GM21381 (cell line): ENCODE results near the gene CD79B.
A peak's percentile ranks its signal among the peaks of the same experiment; 100 is the strongest.
"Not testable (repeated sequence)": the region's sequence is repeated elsewhere in the genome, so short reads cannot be mapped to it uniquely, and the experiment has no call there.

Experiments
- ATAC-seq: cut with Tn5 transposase; IDR thresholded peaks from one replicate; pipeline ENCODE4 v1.9.1; 2021; ENCODE audit warnings: mild to moderate bottlenecking, moderate library complexity; ENCODE audit not compliant: unreplicated experiment

CD79B gene

DNA sequence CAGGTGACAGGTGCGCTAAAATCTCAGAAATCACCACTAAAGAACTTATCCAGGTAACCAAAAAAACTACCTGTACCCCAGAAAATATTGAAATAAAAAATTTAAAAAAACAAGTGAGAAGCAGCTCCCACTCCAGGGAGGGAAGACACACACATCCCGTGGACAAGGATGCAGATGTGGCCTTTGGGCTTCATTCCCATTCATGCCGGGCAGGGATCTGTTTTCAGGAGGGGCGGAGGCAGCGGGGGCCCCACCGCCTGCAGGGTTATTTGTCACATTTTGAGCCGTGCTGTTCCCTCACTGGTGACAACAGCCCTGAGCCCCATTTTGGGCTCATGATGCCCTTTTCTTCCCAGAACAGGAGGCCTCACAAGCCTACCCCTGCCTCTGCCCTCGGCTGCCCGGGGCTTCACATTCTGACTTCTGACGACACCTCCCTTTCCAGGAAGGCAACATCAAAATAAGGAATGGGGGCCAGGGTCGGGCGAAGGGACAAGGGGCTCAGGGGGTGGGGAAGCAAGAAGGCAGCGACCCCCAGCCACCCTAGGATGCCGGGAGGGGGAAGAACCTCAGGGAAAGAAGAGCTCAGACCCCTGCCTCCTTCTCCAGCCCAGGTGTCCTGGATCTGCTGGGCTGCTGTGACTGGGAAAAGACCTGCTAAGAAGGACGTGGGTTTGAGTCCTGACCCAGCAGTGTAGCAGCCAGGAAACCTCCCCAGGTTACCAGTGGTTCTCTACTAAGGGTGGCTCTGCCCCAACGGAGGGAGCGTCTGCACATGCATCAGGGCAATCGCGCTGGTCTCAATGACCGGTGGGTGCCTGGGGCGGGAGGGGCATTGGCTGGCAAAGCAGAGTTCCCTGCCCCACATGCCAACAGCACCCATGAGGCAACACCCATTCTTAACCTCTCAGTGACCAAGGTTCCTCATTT, 2.3 kb upstream of the CD79B start:
- no peak for ATAC-seq

DNA sequence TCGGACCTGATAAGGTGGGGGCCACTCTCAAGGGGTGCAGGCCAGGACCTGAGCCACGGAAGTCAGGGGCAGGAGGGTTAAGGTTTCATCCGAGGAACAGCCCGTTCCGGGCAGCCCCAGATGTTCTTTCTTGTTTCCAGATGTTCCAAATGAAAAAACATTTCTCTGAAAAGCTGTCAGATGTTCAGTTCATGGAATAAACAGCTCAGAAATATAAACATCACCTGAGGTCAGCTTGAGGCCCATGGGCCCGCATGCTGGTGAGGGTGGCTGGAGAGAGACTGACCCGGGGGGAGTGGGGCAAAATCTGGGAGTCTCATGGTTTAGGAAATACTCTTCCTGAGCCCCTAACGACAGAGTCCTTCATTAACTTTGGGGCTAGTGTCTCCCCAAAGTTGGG, 1.5 kb upstream of the CD79B start:
- no peak for ATAC-seq

- no peak for ATAC-seq
These were observed 590 bp upstream of the CD79B start for GRCh38 chr17:63932721-63933120.

GRCh38 chr17:63930951-63931575, 1.1 kb downstream of the CD79B start:
- ATAC-seq: peak; percentile 41

DNA sequence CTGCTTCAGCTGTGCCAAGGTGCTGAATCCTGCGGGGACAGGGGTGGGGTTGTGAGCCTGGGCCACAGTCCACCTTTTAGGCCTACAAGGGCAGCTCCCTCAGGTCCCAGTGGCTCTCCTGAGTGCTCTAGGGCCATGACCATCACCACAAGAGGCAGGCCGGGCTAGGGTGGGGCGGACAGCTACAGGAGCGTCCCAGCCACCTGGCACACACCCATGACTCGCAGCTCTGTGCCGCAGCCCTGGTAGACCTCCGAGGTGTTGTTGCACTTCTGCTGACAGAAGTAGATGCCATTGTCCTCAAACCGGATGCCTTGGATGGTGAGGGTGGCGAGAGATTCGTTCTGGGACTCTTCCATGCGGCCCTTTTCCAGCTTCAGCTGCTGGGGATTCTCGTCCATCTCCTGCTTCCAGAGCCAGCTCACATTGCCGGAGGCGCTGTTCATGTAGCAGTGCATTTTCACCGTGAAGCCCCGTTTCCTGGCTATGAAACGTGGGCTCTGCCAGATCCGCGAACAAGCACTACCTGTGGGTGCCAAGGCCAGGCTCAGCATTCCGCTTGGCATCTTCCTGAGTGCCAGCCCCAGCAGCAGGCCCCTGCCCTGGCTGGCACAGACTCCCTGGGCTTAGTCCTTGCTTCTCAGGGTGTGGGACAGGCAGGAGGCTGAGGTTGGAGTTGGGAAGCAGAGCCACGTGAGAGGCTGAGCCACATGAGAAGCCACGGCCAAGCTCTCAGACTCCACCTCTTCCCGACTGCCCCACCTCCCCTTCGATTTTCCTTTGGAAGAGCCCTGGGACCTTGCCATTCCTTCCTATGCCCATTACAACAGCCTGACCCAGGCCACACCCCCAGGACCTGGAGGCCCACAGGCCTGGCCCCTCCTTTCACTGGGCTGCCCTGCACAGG, 2.0 kb downstream of the CD79B start:
- no peak for ATAC-seq

DNA sequence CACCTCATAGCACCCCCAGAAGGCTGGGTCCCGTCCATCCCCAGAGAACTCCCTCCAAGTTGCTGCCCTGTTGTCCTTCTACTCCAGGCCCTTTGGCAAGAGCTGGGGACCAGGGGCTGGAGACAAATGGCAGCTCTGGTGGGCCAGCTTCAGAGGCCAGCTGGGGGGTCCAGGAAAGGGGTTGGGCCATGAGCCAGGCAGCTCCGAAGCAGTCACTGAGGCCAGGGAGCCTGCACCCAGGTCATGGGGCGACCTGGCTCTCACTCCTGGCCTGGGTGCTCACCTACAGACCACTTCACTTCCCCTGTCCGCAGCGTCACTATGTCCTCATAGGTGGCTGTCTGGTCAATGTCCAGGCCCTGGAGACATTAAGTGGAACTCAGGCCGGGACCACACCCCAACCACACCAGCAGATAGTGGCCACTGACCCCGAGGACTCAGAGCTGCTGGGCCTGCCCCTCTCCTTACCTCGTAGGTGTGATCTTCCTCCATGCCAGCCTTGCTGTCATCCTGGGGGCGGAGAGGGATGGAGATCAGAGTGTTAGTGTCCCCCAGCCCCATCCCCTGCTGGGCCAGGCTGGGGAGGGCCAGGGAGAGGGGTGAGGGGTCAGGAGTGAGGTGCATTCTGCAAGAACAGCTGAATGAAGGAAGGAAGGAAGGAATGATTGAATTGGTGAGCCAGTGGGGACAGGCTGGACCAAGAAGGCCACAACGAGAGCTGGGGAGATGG, 3.0 kb downstream of the CD79B start:
- no peak for ATAC-seq

DNA sequence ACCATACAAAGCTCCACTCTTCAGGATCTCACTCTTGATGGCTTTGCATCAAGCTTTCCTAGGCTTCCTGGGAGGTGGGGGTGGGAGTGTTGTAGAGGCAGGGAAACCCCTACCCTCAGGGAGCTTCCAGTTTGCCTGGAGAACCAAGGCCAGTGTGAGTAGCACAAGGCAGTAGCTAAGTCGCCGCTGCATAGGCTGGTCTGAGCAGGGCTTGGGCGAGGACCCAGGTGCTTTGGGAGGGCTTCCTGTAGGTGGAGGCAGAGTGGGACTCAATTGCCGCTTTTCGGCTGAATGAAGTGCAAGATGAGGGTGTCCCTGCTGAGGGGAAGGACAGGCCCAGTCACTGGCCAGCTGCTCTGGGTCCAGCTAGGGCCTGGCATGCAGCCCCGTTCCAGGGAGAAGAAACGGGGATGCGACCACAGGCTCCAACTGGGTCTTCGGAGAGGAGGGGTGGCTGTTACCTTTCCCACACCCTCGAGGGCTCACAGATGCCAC, 3.9 kb downstream of the CD79B start:
- no peak for ATAC-seq

- no peak for ATAC-seq
These were observed 4.5 kb downstream of the CD79B start for GRCh38 chr17:63927464-63928171.

GRCh38 chr17:63926164-63926563, 6.0 kb downstream of the CD79B start:
- ATAC-seq: no peak

- no peak for ATAC-seq
These were observed 6.5 kb downstream of the CD79B start for GRCh38 chr17:63925615-63926014.

DNA sequence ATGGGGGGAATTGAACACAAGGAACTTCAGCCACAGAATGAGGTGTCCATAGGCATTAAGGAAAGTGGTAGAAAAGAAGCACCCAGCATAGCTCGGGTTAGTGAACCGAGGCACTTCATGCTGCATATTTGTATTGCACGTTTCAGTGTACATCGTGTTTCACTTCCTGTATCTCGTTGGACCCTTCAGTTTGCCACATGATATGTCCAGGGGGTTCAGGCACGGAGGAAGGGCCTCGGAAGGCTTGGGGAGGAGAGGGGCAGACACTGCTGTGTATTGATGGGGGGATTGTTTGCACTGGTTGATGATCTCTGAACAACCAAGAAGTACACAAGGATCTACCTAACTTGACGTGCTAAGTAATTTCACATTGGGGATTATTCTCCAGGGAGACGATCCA, 9.7 kb downstream of the CD79B start:
- peak; percentile 47 for ATAC-seq

DNA sequence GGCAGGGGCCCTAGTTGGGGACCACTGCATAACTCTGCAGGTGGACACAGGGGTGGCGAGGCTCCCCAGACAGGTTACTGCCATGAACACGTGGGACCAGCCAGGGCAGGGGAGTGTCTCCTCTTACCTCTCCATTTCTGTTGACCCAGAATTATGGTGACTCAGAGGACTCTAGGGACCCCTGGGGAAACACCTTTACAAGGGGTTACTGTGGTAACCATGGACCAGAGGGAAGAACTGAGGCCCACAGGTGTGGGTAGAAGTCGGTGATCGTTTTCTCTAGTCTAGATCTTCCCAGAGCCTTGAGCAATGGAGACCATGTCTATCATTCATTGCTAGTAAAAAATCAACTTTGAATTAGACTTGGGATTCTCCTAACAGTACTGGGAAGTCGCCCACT, 11.4 kb downstream of the CD79B start:
- not testable (repeated sequence) for ATAC-seq

DNA sequence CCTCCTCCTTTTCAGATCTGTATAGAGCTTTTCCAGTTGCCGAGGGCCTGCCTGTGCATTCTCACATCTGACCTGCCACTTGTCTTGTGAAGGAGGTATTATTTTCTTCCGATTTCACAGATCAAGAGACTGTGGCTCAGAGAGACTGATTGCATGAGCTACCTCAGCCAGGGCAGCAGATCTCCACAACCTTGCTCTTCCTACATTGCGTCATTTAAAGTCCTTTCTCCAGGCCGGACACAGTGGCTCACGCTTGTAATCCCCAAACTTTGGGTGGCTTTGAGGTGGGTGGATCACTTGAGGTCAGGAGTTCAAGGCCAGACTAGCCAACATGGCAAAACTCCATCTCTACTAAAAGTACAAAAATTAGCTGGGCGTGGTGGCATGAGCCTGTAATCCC, 12.1 kb downstream of the CD79B start:
- not testable (repeated sequence) for ATAC-seq

GRCh38 chr17:63919311-63919723, 12.8 kb downstream of the CD79B start:
- no peak for ATAC-seq

GRCh38 chr17:63918789-63919305, 13.3 kb downstream of the CD79B start, which contains the start of gene GH1:
Gene GH1 (minus strand): TSS chr17:63918839. CDS start chr17:63918776, 63 bp downstream.
- ATAC-seq: not testable (repeated sequence)

GRCh38 chr17:63918305-63918704, 13.8 kb downstream of the CD79B start:
- no peak for ATAC-seq

- ATAC-seq: no peak
These were observed 14.5 kb downstream of the CD79B start for GRCh38 chr17:63917646-63918045.

- not testable (repeated sequence) for ATAC-seq
These were observed 14.9 kb downstream of the CD79B start for GRCh38 chr17:63917206-63917605.

DNA sequence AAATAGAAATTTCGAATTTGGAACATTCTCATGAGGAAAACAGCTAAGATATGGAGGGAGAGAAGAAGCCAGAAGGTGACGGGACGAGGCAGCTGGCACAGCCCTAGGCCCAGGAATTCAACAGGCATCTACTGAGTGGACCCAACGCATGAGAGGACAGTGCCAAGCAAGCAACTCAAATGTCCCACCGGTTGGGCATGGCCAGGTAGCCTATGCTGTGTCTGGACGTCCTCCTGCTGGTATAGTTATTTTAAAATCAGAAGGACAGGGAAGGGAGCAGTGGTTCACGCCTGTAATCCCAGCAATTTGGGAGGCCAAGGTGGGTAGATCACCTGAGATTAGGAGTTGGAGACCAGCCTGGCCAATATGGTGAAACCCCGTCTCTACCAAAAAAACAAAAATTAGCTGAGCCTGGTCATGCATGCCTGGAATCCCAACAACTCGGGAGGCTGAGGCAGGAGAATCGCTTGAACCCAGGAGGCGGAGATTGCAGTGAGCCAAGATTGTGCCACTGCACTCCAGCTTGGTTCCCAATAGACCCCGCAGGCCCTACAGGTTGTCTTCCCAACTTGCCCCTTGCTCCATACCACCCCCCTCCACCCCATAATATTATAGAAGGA, 15.5 kb downstream of the CD79B start:
- ATAC-seq: no peak
